Fibroblast of lung (primary cell): ENCODE results near the gene USP36. TPM values are rescaled to one million over a fixed set of nuclear protein-coding genes. Genes with fewer than 3 reads are reported as not detected.
A peak's percentile ranks its signal among the peaks of the same experiment; 100 is the strongest.

Source experiments
- DNase-seq, 2 donors: peaks; one replicate each; pipeline versions ENCODE4 v3.0.0 to v3.0.0-alpha.2; 2010; ENCODE audit warnings: low read depth in 2 of 2
- H2AFZ ChIP-seq: 2 replicates; pipeline ENCODE4 v1.5.1; 2012; ENCODE audit warnings: low read length, control low read depth, inconsistent platforms
- H3K27ac ChIP-seq: 2 replicates; pipeline ENCODE4 v1.5.1; 2011; ENCODE audit warnings: low read length, control low read depth; ENCODE audit not compliant: insufficient read depth
- H3K27me3 ChIP-seq: 2 replicates; pipeline ENCODE4 v1.5.1; 2011; ENCODE audit warnings: mild to moderate bottlenecking, low read length; ENCODE audit not compliant: control insufficient read depth, insufficient read depth
- H3K36me3 ChIP-seq: 2 replicates; pipeline ENCODE4 v1.5.1; 2011; ENCODE audit warnings: low read length; ENCODE audit not compliant: control insufficient read depth, insufficient read depth
- H3K4me1 ChIP-seq: 2 replicates; pipeline ENCODE4 v1.5.1; 2011; ENCODE audit warnings: low read length; ENCODE audit not compliant: control insufficient read depth, insufficient read depth; ENCODE audit errors: extremely low read depth
- H3K4me2 ChIP-seq: 2 replicates; pipeline ENCODE4 v1.5.1; 2011; ENCODE audit warnings: low read length, control low read depth; ENCODE audit not compliant: insufficient read depth; ENCODE audit errors: extremely low read depth
- H3K4me3 ChIP-seq, 4 experiments: fragments of 200-600 bp in 1 of 4; sonication (generic) in 1 of 4; replicated peaks in 1 of 4; 2 replicates each; pipeline ENCODE4 v1.5.1; 2011 to 2016; ENCODE audit warnings: low read length in 4 of 4, low read depth in 3 of 4, mild to moderate bottlenecking in 3 of 4, control low read depth in 2 of 4, inconsistent platforms in 1 of 4, mixed read lengths in 1 of 4; ENCODE audit not compliant: insufficient read depth in 1 of 4; ENCODE audit errors: control extremely low read depth in 1 of 4
- H3K79me2 ChIP-seq: 2 replicates; pipeline ENCODE4 v1.5.1; 2012; ENCODE audit warnings: mild to moderate bottlenecking, low read length, inconsistent platforms; ENCODE audit not compliant: control insufficient read depth, insufficient read depth
- H3K9ac ChIP-seq: 2 replicates; pipeline ENCODE4 v1.5.1; 2011; ENCODE audit warnings: mild to moderate bottlenecking, low read length, control low read depth; ENCODE audit not compliant: insufficient read depth
- H3K9me3 ChIP-seq: 2 replicates; pipeline ENCODE4 v1.5.1; 2012; ENCODE audit warnings: low read depth, low read length; ENCODE audit not compliant: control insufficient read depth, insufficient read depth
- H4K20me1 ChIP-seq: 2 replicates; pipeline ENCODE4 v1.5.1; 2011; ENCODE audit warnings: low read length; ENCODE audit not compliant: control insufficient read depth, insufficient read depth; ENCODE audit errors: extremely low read depth
- EZH2 ChIP-seq: IDR thresholded peaks from 2 replicates; pipeline ENCODE4 v1.5.1; 2012; ENCODE audit warnings: low read length, control low read depth, mild to moderate bottlenecking; ENCODE audit errors: missing control alignments
- polyA plus RNA-seq, 2 donors: library from polyadenylated mRNA; depleted of rRNA in 1 of 2; stranded (reverse) in 1 of 2; unstranded in 1 of 2; fragments of >200 nt; gene quantifications; 2 replicates each; pipeline ENCODE4 v1.2.1, GENCODE V29; 2011 to 2012; ENCODE audit warnings: missing spikeins in 1 of 2
- total RNA-seq: library from RNA; depleted of rRNA; stranded (reverse); fragments of >200 nt; gene quantifications from 2 replicates; pipeline ENCODE4 v1.2.1, GENCODE V29; 2014
- TF ChIP-seq, protein P1 (sequence below), 2 donors: IDR thresholded peaks in 1 of 2; conservative IDR thresholded peaks in 1 of 2; 1 replicate in 1 of 2; 2 replicates in 1 of 2; pipeline ENCODE4 v1.5.1; 2011 to 2012; ENCODE audit warnings: low read length in 2 of 2, control low read depth in 1 of 2, inconsistent platforms in 1 of 2, low read depth in 1 of 2, mild to moderate bottlenecking in 1 of 2

Gene USP36
- total and polyA plus RNA-seq, 2 donors (not counting 1 experiment from before 2014, with no cell fraction given) = 15.4 to 18.3 TPM

DNA sequence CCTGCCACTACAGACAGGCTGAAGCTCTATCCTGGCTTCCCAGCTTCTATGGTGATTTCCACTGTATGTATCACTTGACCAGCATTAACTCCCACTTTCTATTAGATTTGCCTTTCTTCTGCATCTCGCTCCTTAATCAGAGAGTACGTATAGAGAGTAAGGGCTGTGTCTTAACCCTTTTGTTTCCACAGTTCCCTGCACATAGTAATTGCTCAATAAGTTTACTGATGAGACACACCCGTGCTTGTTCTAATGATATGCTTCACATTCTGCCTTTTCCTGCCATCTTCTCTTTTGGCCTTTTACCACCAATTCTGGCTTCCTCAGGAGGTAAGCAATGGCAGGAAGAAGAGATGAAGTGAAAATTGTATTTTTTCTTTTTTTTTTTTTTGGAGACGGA lies 20.6 kb upstream of the USP36 start:
- H3K4me1 ChIP-seq = peaks cover 12% of the 10 kb centered on the region
- no peak for TF ChIP-seq EZH2
- TF ChIP-seq, protein P1, sequence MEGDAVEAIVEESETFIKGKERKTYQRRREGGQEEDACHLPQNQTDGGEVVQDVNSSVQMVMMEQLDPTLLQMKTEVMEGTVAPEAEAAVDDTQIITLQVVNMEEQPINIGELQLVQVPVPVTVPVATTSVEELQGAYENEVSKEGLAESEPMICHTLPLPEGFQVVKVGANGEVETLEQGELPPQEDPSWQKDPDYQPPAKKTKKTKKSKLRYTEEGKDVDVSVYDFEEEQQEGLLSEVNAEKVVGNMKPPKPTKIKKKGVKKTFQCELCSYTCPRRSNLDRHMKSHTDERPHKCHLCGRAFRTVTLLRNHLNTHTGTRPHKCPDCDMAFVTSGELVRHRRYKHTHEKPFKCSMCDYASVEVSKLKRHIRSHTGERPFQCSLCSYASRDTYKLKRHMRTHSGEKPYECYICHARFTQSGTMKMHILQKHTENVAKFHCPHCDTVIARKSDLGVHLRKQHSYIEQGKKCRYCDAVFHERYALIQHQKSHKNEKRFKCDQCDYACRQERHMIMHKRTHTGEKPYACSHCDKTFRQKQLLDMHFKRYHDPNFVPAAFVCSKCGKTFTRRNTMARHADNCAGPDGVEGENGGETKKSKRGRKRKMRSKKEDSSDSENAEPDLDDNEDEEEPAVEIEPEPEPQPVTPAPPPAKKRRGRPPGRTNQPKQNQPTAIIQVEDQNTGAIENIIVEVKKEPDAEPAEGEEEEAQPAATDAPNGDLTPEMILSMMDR (conservative IDR thresholded peaks at IDR 0.05 in 1 of 2, IDR thresholded peaks at IDR 0.05 in 1 of 2; ENCODE audit: low read depth in 1 of 2, low read length in 2 of 2) = no peak

DNA sequence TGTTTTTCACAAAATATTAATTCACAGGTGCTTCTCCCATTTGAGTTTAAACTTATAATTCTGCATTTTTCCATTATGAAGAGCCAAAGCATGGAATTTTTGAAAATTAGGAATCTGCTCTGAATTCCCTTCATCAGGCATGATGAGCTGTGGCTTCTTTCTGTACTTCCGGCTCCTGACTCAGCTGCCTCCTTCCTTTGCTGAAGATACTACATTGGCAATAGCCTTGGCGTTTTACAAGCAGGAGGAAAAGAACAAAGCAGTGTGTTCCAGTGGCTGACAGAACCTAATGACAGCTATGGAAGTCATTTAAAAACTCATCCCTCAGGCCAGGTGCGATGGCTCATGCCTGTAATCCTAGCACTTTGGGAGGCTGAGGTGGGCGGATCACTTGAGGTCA lies 18.4 kb upstream of the USP36 start:
- Histone ChIP-seq H3K4me1 (peaks cover 9% of the 10 kb centered on the region), H3K27ac (no peak overlapping the region), H2AFZ (no peak overlapping the region), H3K27me3 (no peaks in the 10 kb centered on the region), H3K36me3 (peaks cover 21% of the 10 kb centered on the region), H3K4me2 (no peak overlapping the region), H3K79me2 (peaks cover 13% of the 10 kb centered on the region), H3K4me3 (no peak overlapping the region), H4K20me1 (no peaks in the 10 kb centered on the region), H3K9ac (no peak overlapping the region), H3K9me3 (no peaks in the 10 kb centered on the region)
- TF ChIP-seq EZH2 = no peak
- TF ChIP-seq, protein P1 (conservative IDR thresholded peaks at IDR 0.05 in 1 of 2, IDR thresholded peaks at IDR 0.05 in 1 of 2; ENCODE audit: low read depth in 1 of 2, low read length in 2 of 2) = no peak
- no peak for DNase-seq

More for the DNA sequence above, 20.6 kb upstream of the USP36 start:
- Histone ChIP-seq H3K4me2 (no peak overlapping the region), H2AFZ (no peak overlapping the region), H3K36me3 (peaks cover 16% of the 10 kb centered on the region), H3K4me3 (no peak overlapping the region), H4K20me1 (no peaks in the 10 kb centered on the region), H3K9ac (no peak overlapping the region), H3K9me3 (no peaks in the 10 kb centered on the region), H3K27me3 (no peaks in the 10 kb centered on the region), H3K27ac (peak overlapping the region; percentile 89), H3K79me2 (peaks cover 23% of the 10 kb centered on the region)
- no peak for DNase-seq

DNA sequence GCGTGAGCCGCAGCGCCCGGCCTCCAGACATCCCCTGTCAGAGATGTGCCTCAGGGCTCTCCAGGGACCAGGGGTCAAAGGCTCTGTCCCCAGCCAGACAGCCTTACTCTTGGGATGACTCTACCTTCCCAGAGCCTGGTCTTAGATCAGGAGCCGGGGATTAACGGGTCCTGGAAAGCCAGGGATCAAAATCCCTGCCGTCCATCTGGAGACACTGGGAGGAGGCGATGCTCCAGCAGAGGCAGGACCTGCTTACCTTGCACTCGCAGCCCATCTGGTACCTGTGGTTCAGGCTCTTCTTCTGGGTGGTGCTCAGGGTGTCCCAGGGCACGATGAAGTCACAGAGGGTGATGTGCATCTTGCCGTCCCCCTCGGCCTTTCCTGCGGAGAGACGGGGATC lies 16.7 kb upstream of the USP36 start:
- Histone ChIP-seq H3K9me3 (no peaks in the 10 kb centered on the region), H4K20me1 (no peaks in the 10 kb centered on the region), H3K79me2 (peaks cover 7% of the 10 kb centered on the region), H3K36me3 (peaks cover 22% of the 10 kb centered on the region), H3K4me1 (peaks cover 7% of the 10 kb centered on the region), H3K27ac (no peak overlapping the region), H2AFZ (no peak overlapping the region), H3K4me3 (no peak overlapping the region), H3K27me3 (no peaks in the 10 kb centered on the region), H3K4me2 (no peak overlapping the region), H3K9ac (no peak overlapping the region)
- no peak for DNase-seq
- TF ChIP-seq, protein P1 (conservative IDR thresholded peaks at IDR 0.05 in 1 of 2, IDR thresholded peaks at IDR 0.05 in 1 of 2; ENCODE audit: low read depth in 1 of 2, low read length in 2 of 2) = no peak
- no peak for TF ChIP-seq EZH2
